ENCODE results near the gene JAM3. TPM values are rescaled to one million over a fixed set of nuclear protein-coding genes. Genes with fewer than 3 reads are reported as not detected.

The JAM3 gene
- total RNA-seq, 1 experiment from 2014 or later, result 32.9 TPM

Other genes starting within 250 kb of the JAM3 start
- gene SPATA19, start 223.6 kb upstream of the JAM3 start, total RNA-seq (2021), result not detected in 3 replicates
- gene IGSF9B, start 112.1 kb upstream of the JAM3 start, total RNA-seq (2021), result 52.7 to 57.1 TPM (median 55.2 TPM) in 3 replicates
- 46.5 to 63.0 TPM (median 49.1 TPM) in 3 replicates for gene NCAPD3, start 154.9 kb downstream of the JAM3 start, total RNA-seq (2021)
- gene VPS26B, start 155.6 kb downstream of the JAM3 start, total RNA-seq (2021), result 28.7 to 29.3 TPM (median 29.0 TPM) in 3 replicates
- 80.2 to 83.8 TPM (median 82.0 TPM) in 3 replicates for gene THYN1, start 184.3 kb downstream of the JAM3 start, total RNA-seq (2021)
- gene ACAD8, start 184.5 kb downstream of the JAM3 start, total RNA-seq (2021), result 49.4 to 55.2 TPM (median 51.9 TPM) in 3 replicates
- 34.6 to 50.2 TPM (median 35.9 TPM) in 3 replicates for gene GLB1L3, start 207.3 kb downstream of the JAM3 start, total RNA-seq (2021)

Measured in WTC11 (cell line).